Adrenal gland (tissue), 12 donors: ENCODE data around the gene CORO2A. TPM values are rescaled to one million over a fixed set of nuclear protein-coding genes. Genes with fewer than 3 reads are reported as not detected.

ENCODE experiments used
- DNase-seq, 7 donors: peaks; one replicate each; pipeline ENCODE4 v3.0.0-alpha.2; 2019 to 2020
- H3K27ac ChIP-seq, 5 donors: fragments of 200-600 bp; sonication (generic) in 4 of 5; 1 replicate in 3 of 5; 2 replicates in 2 of 5; pipeline versions ENCODE4 v1.5.1 to v1.8.0; 2016 to 2020; ENCODE audit warnings: mild to moderate bottlenecking in 1 of 5
- H3K27me3 ChIP-seq: fragments of 200-600 bp; 2 replicates; pipeline ENCODE4 v1.8.0; 2021
- H3K36me3 ChIP-seq, 2 donors: fragments of 200-600 bp; replicated peaks in 1 of 2; 1 replicate in 1 of 2; 2 replicates in 1 of 2; pipeline versions ENCODE4 v1.5.1 to v1.8.0; 2018 to 2022
- H3K4me1 ChIP-seq, 2 donors: fragments of 200-600 bp; replicated peaks in 1 of 2; 1 replicate in 1 of 2; 2 replicates in 1 of 2; pipeline versions ENCODE4 v1.5.1 to v1.8.0; 2018 to 2021
- H3K4me3 ChIP-seq, 4 donors: fragments of 200-600 bp; sonication (generic) in 3 of 4; one replicate each; pipeline ENCODE4 v1.5.1; 2016 to 2018
- H3K9me3 ChIP-seq, 3 donors: fragments of 200-600 bp; sonication (generic) in 1 of 3; replicated peaks in 1 of 3; 1 replicate in 2 of 3; 2 replicates in 1 of 3; pipeline versions ENCODE4 v1.5.1 to v1.8.0; 2016 to 2021
- POLR2A ChIP-seq, 2 donors: fragments of 450-650 bp; IDR thresholded peaks; one replicate each; pipeline ENCODE4 v1.6.1; 2017; ENCODE audit warnings: antibody characterized with exemption in 2 of 2, mild to moderate bottlenecking in 2 of 2, moderate library complexity in 1 of 2
- WGBS, 4 donors: extraction: QIAGEN DNeasy Blood & Tissue Kit in 2 of 4; methylation state at CpG; one replicate each; pipeline versions ENCODE4 v1.1.5 to v1.1.7; 2013 to 2017; 5-methylcytosine and 5-hydroxymethylcytosine counted together
- intact Hi-C, 2 donors: fragments of 100-400 bp; cut with DNase I; formaldehyde crosslinking; loops; one replicate each; pipeline versions ENCODE4 v1.14.1 to v1.15.0; 2022 to 2023
- polyA plus RNA-seq, 3 donors: library from polyadenylated mRNA; stranded (reverse); fragments of 200-250 nt in 2 of 3; fragments of 350-450 nt in 1 of 3; fragmentation: Illumina TruSeq in 1 of 3; extraction: RNeasy Lipid Tissue Mini Kit (QIAGEN cat#74804) in 1 of 3; gene quantifications; one replicate each; pipeline ENCODE4 v1.2.3, GENCODE V29; 2013 to 2014
- total RNA-seq, 9 donors: library from RNA; depleted of rRNA in 4 of 9; stranded (reverse); fragments of >200 nt in 4 of 9; fragments of 120-200 nt in 1 of 9; fragmentation: NEBNext Ultra II Directional in 1 of 9; extraction: Animal tissue kit (Norgen Biotek cat#: 25700) in 1 of 9; gene quantifications; one replicate each; pipeline versions ENCODE4 v1.1.0 to v1.2.4, GENCODE V29; 2013 to 2023
- TF ChIP-seq, protein P1 (sequence below), 6 experiments: fragments of 450-650 bp in 4 of 6; fragments of 200-600 bp in 2 of 6; sonication (generic) in 1 of 6; IDR thresholded peaks; 1 replicate in 5 of 6; 2 replicates in 1 of 6; pipeline versions ENCODE4 v1.5.1 to v1.8.0; 2016 to 2021; ENCODE audit warnings: antibody characterized with exemption in 6 of 6, mild to moderate bottlenecking in 2 of 6, moderate library complexity in 1 of 6
- donor health status: healthy with polysubstance abuse.
- donor health status: Bipolar disorder and iron deficiency.
- donor health status: DM: yes; HTN: yes; CAD: no.
- donor health status: DM: no; HTN: no; CAD: no.
- donor health status: DM: no; HTN: no; CAD: no.
- donor health status: DM: yes; HTN: yes; CAD: no.

Gene CORO2A
- total and polyA plus RNA-seq, 12 donors, result 0.06 to 3.9 (median 1.2) TPM

DNA sequence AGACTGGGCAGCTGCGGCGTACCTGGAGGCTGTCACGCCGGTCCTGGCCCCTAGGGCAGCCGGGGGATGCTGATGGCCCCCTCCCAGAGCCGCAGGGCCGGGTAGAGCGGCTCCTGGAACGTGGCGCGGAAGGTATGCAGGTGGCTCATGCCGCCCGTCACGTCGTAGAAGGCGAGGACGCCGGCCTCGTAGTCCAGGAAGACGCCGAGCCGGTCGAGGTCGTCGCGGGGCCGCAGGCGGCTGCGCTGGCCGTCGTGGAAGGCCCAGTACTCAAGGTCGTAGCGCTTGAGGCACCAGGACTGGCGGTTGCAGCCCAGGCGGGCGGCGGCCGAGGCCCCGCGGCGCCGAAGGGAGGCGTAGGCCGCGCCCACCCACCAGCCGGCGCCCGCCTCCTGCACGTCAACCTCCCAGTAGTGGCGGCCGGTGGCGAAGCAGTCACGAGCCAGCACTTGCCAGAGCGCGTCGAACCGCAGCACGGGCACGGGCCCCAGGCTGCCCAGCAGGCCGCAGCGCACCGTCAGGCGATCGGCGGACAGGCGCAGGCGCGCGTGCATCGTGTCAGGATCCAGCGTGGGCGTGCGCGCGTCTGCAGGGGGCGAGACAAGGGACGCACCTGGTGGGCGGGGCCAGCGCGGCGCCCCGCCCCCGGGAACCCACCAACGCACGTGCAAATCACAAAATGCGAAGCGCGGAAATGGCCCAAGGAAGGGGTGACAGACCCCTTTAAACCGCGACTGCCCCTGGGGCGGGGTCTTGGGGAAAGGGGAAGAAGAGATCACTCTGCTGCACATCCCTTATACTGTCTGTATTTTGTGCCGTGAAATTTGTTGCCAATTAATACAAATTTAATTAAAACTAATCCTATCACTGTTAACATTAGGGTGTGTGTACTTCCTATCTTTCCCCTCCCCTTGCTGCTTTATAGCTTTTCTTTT, 104.8 kb downstream of the CORO2A start:
- H3K9me3 ChIP-seq, result no peaks in the 10 kb centered on the region
- peak overlapping the region in 2 of 4 donors; percentile 4 to 41 for H3K4me3 ChIP-seq
- no peak for TF ChIP-seq POLR2A (IDR thresholded peaks at IDR 0.05)
- TF ChIP-seq, protein P1, sequence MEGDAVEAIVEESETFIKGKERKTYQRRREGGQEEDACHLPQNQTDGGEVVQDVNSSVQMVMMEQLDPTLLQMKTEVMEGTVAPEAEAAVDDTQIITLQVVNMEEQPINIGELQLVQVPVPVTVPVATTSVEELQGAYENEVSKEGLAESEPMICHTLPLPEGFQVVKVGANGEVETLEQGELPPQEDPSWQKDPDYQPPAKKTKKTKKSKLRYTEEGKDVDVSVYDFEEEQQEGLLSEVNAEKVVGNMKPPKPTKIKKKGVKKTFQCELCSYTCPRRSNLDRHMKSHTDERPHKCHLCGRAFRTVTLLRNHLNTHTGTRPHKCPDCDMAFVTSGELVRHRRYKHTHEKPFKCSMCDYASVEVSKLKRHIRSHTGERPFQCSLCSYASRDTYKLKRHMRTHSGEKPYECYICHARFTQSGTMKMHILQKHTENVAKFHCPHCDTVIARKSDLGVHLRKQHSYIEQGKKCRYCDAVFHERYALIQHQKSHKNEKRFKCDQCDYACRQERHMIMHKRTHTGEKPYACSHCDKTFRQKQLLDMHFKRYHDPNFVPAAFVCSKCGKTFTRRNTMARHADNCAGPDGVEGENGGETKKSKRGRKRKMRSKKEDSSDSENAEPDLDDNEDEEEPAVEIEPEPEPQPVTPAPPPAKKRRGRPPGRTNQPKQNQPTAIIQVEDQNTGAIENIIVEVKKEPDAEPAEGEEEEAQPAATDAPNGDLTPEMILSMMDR (IDR thresholded peaks at IDR 0.05), result no peak
- H3K36me3 ChIP-seq, result no peaks in the 10 kb centered on the region
- WGBS, 4 donors, result 19 to 37% (median 26%) methylated on average over 29 to 92 of the region's 92 CpGs
- DNase-seq, result peak in 3 of 7 donors; percentile 16 to 64 (median 32)
- no peaks in the 10 kb centered on the region for H3K4me1 ChIP-seq
- peaks cover 18% of the 10 kb centered on the region for H3K27me3 ChIP-seq
- peak overlapping the region in 1 of 5 donors; percentile 51 for H3K27ac ChIP-seq
- intact Hi-C loops, result no loop called here

DNA sequence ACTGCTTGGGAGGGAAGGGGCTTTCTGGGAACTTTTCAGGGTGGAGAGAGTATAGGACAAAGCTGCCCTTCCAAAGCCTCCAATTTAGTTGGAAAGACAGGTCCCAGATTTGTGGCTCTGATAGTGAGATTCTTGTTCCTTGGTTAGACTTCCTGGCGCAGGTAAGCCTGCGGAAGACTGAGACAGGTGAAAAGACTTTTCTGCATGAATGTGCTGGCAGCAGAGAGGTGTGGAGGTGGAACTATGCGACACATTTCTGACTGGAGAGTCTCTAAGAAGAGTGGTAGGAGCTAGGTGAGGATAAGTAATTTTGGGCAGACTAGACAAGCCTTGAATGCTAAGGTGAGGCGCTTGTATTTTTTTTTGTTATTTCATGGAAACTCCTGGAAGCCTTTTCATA, 106.0 kb downstream of the CORO2A start:
- Histone ChIP-seq H3K9me3 (no peaks in the 10 kb centered on the region), H3K36me3 (peaks cover 0 to 10% of the 10 kb centered on the region in 2 donors), H3K4me3 (no peak overlapping the region), H3K27ac (peak overlapping the region in 1 of 5 donors; percentile 6), H3K27me3 (peaks cover 18% of the 10 kb centered on the region), H3K4me1 (peaks cover 0 to 7% of the 10 kb centered on the region in 2 donors)
- 97 to 99% (median 98%) methylated on average over 4 of the region's 4 CpGs for WGBS, 4 donors
- intact Hi-C loops, result no loop called here
- TF ChIP-seq, protein P1 (IDR thresholded peaks at IDR 0.05), result no peak
- no peak for TF ChIP-seq POLR2A (IDR thresholded peaks at IDR 0.05)
- DNase-seq, result no peak

DNA sequence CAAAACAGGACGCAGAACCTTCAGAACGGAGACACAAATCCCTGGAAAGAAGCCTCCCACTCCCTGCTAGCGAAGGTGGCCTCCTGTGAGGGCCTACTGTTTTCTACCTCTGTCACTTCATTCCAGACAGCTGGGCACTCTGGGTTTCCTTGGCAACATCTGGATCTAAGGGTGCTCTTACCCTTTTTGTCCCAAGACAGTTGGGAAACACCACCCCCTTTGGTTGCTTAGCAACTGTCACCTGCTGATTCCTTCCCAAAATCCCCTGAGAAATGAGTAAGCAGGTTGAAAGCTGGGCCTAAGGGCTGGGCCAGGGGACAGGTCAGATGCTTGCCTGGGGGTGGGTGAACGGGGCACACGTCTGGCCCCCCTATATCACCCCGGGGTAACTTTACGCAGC, 106.5 kb downstream of the CORO2A start:
- H3K4me3 ChIP-seq, result no peak overlapping the region
- H3K27me3 ChIP-seq, result peaks cover 18% of the 10 kb centered on the region
- TF ChIP-seq, protein P1 (IDR thresholded peaks at IDR 0.05), result no peak
- H3K4me1 ChIP-seq, result peaks cover 0 to 12% of the 10 kb centered on the region in 2 donors
- peaks cover 0 to 15% of the 10 kb centered on the region in 2 donors for H3K36me3 ChIP-seq
- intact Hi-C loops, result no loop called here
- 79 to 92% (median 87%) methylated on average over 6 to 7 of the region's 7 CpGs for WGBS, 4 donors
- DNase-seq, result no peak
- no peaks in the 10 kb centered on the region for H3K9me3 ChIP-seq
- H3K27ac ChIP-seq, result peak overlapping the region in 1 of 5 donors; percentile 6

DNA sequence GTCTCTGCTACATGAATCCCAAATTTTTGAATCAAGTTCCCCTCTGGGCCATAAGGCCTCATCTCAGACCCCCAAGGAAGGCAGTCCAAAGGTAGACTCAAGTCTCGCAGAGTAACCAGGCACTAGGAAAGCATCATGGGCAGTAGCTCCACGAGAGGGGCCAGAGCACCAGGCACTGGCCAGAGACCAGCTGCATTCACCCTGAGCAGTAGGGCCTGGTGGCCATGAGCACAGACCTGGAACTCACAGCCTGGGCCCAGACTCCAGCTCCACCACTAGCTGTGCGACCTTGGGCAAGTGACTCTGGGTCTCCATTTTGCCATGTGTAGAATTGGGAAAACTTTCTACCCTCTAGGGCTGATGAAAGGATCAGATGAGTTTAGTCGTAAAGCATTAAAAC, 107.4 kb downstream of the CORO2A start:
- intact Hi-C loops, result no loop called here
- Histone ChIP-seq H3K27me3 (peaks cover 10% of the 10 kb centered on the region), H3K4me1 (peaks cover 0 to 14% of the 10 kb centered on the region in 2 donors), H3K4me3 (no peak overlapping the region), H3K27ac (no peak overlapping the region), H3K36me3 (peaks cover 0 to 23% of the 10 kb centered on the region in 2 donors), H3K9me3 (no peaks in the 10 kb centered on the region)
- no peak for TF ChIP-seq POLR2A (IDR thresholded peaks at IDR 0.05)
- TF ChIP-seq, protein P1 (IDR thresholded peaks at IDR 0.05), result no peak
- no peak for DNase-seq
- WGBS, 4 donors, result 70 to 99% (median 92%) methylated on average over 2 to 4 of the region's 4 CpGs
